HG03457 (cell line): ENCODE data around the gene MTMR6.
A peak's percentile ranks its signal among the peaks of the same experiment; 100 is the strongest.
"Not testable (repeated sequence)": the region's sequence is repeated elsewhere in the genome, so short reads cannot be mapped to it uniquely, and the experiment has no call there.

Experiments used
- ATAC-seq: cut with Tn5 transposase; IDR thresholded peaks from one replicate; pipeline ENCODE4 v1.9.1; 2021; ENCODE audit warnings: moderate number of reproducible peaks; ENCODE audit not compliant: unreplicated experiment

Gene MTMR6

DNA sequence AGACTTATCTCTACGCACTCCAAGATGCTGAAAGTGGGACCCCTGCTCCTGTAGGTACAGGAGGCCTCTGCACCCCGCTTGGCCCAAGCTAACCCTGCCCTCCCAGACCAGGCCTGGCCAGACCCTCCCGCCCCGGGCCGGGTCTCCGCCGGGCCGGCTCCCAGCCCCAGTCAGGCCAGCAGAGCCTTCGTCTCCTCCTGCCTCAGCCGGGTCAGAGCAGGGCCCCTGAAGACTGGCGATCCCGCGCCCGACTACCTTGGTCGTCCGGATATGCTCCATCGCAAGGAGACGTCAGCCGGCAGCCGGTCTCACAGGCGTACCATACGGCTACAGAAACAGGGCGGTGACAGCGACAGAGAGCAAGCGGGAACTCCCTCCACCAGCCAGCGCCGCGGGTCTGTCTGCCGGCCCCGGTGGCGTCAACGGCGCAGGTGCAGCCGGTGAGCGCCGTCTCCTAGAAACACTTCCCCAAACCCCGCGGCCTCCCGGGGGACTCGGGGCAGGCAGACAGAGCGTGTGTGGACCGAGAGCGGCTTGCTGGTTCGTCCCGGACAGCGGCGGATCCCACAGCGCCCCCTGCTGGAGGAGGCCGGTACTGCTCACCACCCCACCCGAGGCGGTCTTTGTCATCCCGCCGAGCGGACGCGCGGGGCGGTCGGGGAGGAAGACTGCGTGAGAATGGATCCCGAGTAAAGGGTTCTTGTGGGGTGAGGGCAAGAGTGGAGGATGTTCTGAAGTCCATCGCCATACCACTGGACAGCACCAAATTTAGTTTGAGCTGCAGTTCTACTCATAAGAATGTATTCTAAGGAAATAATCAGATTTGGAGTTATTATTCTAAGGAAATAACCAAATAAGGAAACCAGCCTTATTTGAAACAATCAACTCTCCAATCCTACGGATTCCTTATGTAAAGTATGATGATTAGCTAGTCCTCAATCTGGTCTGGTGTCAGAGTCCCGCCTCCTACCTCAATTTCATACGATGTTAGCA, at the start of gene MTMR6:
TSS of gene MTMR6 (minus strand) at position 520 of the 993 bp plus-strand sequence. CDS start at position 279, 241 bp downstream.
- peak; percentile 95 for ATAC-seq

DNA sequence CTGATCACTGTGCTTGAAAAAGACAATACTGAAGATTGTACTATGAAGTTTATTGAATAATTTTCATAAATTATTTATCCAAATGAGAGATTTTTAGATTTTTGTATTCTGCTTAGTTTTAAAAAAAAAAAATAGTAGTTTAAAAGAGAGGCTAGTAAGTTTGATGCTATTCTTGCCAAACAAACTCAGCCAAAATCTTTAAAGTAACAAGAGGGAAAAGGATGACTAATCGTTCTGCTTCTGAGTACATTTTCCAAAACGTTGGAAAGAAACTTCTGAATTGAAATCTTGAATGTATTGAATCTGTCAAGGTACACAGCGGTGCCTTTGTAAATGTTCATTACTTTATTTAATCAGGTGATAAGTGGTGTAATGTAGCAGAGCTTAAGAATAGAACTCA, 48.6 kb upstream of the MTMR6 start:
- no peak for ATAC-seq

DNA sequence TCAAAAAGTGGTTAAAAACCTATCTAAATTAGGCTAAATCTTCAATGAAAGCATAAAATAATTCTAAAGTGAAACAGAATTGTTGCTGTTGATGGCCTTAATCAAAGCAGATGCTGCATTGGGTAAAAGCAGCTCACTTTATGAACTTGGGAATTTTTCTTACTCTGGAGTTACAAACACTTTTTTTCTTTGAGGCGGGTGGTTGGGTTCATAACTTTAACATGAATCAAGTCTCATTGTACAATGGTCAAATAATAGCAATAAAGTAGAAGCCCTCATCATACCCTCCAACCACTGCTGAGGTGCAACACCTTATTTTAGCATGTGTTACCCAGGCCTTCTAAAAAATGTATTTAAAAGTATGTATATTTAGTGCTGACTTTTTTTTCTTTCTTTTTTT, 43.3 kb upstream of the MTMR6 start:
- ATAC-seq: no peak

- no peak for ATAC-seq
These were observed 42.4 kb upstream of the MTMR6 start for GRCh38 chr13:25329706-25330105.

GRCh38 chr13:25324100-25324499, 36.8 kb upstream of the MTMR6 start:
- ATAC-seq: no peak

DNA sequence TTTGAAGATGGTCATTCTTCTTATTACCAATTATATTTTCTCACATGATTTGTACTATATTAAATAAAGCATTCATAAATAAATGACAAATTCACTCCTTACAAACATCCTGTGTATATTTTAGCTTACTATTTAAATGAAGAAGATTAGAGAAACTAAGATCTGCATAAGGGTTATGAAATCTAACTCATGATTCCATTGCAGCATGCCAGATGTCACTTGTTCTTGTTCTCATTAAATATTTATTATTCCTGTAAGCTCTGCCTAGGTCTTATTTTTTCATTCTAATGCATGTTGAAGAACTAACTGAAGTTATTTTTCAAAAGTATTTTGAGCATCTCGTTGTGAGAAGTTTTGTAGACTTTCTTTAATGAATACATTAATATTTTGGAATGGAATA, 32.5 kb upstream of the MTMR6 start:
- ATAC-seq: no peak

DNA sequence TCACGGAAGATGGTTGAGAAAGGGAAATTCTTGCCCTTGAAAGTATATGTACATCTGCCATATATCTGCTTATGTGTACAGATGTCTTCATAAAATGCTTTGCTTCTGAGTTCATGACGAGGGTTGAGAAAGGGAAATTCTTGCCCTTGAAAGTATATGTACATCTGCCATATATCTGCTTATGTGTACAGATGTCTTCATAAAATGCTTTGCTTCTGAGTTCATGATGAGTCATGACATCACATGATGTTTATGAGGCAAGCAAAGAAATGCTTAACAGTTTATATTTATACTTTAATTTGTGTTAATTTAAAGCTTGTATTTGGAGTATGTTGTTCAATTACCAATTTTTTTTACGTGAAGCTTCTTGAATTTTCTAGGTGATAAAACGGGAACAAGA, 31.7 kb upstream of the MTMR6 start:
- ATAC-seq: not testable (repeated sequence)

GRCh38 chr13:25310891-25311290, 23.6 kb upstream of the MTMR6 start:
- ATAC-seq: no peak

GRCh38 chr13:25306671-25307464, 19.6 kb upstream of the MTMR6 start:
- no peak for ATAC-seq

DNA sequence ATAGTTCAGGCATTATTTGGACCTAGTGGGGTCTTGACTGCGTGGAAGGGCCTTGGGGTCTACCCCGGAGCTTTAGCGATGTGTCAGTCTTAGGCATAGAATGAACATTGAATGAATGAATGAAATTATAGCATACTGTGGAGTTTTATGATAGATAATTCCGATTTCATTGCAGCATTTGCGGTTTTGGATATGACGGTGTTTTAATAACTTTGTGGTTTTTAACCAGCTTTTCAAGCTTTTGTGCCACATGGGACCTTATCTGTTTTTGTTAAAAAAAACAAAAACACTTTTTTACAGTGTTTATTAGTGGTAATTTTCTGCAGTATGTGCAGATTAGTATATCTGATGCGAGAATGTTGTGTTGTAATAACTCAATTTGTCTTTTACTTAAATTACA, 14.8 kb upstream of the MTMR6 start:
- no peak for ATAC-seq

- peak; percentile 96 for ATAC-seq
These were observed 14.2 kb upstream of the MTMR6 start, which contains the start of gene NUP58 for GRCh38 chr13:25301347-25302113. TSS of gene NUP58 (plus strand) at chr13:25301625. CDS start at chr13:25301774, 149 bp downstream.

DNA sequence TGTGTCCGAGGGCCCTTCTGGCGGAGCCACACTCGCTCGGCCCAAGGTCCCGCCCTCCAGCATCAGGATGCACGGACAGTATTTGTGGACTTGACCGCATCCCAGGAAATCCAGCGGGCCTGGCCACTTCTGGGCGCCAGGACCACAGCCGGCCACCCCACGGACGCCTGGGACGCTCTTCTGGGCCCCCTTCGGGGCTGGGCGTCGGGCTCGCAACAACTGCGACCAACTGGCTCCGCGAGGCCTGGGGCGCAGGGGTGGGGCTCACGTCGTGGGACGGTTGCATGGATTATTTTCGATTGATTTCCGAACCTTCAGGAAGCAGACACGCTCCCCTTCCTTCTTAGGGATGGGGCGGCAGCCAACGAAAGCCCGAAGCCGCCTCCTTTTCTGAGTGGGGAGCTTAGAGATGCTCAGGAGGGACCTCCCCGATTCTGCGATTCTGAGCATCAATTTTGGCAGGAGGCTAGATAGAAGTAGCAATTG, 13.6 kb upstream of the MTMR6 start:
- peak; percentile 19 for ATAC-seq

GRCh38 chr13:25295701-25296100, 8.4 kb upstream of the MTMR6 start:
- no peak for ATAC-seq

- no peak for ATAC-seq
These were observed 7.9 kb upstream of the MTMR6 start for GRCh38 chr13:25295228-25295627.

DNA sequence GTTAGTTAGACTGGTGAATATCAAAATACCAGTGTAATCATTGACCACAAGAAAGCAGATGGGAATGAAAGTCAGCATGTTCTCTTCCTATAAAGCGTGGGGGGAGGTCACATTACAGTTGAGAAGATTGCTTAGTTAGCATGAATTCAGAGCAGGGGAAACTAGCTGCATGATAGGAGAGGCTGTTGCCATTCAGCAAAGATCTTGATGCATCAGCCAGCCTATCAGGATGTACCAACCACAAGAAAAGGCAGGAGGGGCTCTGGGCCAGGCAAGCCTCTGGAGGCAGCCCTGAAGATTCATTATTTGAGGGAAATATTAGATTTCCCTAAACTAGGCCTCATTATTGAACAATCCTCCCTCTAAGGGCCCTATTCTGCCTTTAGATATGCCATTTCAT, 5.0 kb upstream of the MTMR6 start:
- ATAC-seq: no peak

DNA sequence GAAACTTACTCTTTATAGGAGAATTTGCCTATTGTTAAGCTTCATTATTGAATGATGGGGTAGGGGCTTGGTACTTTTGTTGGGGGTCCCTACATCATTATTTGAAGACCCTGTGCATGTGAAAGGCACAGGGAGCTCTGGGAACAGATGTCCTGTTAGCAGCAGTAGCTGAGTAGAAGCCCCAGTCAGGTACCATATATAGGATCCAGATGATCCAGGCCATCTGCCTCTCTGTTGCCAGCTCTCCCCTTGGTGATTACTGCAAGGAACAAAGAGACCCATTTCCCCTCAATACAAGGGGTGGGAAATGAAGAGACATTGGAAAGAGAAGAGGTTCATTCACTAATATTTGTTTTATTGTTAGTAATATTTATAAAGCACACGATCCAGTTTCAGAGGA, 4.4 kb upstream of the MTMR6 start:
- ATAC-seq: no peak

- no peak for ATAC-seq
These were observed 1.7 kb upstream of the MTMR6 start for GRCh38 chr13:25288966-25289365.

- no peak for ATAC-seq
These were observed 850 bp downstream of the MTMR6 start for GRCh38 chr13:25286308-25286968.

GRCh38 chr13:25281935-25282332, 5.4 kb downstream of the MTMR6 start:
- ATAC-seq: peak; percentile 9
